ENCODE measurements around the gene PPP2R2B.

DNA sequence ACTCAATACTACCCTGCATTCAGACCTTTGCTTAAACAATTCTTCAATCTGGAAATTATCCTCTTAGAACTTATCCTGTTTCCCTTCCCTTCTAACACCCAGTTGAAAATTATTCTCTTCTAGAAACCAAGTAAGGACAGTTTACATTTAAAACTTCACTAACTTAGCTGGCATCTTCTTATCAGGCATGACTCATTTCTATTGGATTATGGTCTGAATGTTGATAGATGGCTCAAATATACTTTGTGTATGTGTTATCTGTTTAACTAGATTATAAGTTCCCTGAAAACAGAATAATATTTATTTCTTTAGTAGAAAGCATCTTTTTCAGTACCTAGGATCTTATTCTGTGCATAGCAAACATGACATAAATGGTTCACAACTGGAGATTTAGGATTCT lies 161.9 kb downstream of the PPP2R2B start:
- TF ChIP-seq, protein P1, sequence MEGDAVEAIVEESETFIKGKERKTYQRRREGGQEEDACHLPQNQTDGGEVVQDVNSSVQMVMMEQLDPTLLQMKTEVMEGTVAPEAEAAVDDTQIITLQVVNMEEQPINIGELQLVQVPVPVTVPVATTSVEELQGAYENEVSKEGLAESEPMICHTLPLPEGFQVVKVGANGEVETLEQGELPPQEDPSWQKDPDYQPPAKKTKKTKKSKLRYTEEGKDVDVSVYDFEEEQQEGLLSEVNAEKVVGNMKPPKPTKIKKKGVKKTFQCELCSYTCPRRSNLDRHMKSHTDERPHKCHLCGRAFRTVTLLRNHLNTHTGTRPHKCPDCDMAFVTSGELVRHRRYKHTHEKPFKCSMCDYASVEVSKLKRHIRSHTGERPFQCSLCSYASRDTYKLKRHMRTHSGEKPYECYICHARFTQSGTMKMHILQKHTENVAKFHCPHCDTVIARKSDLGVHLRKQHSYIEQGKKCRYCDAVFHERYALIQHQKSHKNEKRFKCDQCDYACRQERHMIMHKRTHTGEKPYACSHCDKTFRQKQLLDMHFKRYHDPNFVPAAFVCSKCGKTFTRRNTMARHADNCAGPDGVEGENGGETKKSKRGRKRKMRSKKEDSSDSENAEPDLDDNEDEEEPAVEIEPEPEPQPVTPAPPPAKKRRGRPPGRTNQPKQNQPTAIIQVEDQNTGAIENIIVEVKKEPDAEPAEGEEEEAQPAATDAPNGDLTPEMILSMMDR (optimal IDR thresholded peaks at IDR 0.05 in 1 of 3, IDR thresholded peaks at IDR 0.05 in 1 of 3, conservative IDR thresholded peaks at IDR 0.05 in 1 of 3; ENCODE audit: extremely low read depth in 1 of 3, insufficient read depth in 2 of 3, low read length in 3 of 3): no peak
- TF ChIP-seq EZH2 (IDR thresholded peaks at IDR 0.05; ENCODE audit: low read length): no peak
